ENCODE results near the gene AKR1B15. TPM values are rescaled to one million over a fixed set of nuclear protein-coding genes. Genes with fewer than 3 reads are reported as not detected.

Gene AKR1B15
- total RNA-seq, 1 experiment from 2014 or later, result not detected

GRCh38 chr7:134602881-134603451, 54.1 kb downstream of the AKR1B15 start:
- ATAC-seq, result no peak
- TF ChIP-seq TCF7L2 (IDR thresholded peaks at IDR 0.05; ENCODE audit: borderline replicate concordance, extremely low read depth, insufficient read depth, insufficient read length) (no peak), CEBPB (IDR thresholded peaks at IDR 0.05; ENCODE audit: low read depth) (no peak), ELF1 (IDR thresholded peaks at IDR 0.05; ENCODE audit: borderline replicate concordance, low read depth) (no peak), POLR2AphosphoS5 (IDR thresholded peaks at IDR 0.05; ENCODE audit: low read depth, low read length) (no peak), EZH2phosphoT487 (IDR thresholded peaks at IDR 0.05; ENCODE audit: borderline replicate concordance) (no peak), EZH2 (IDR thresholded peaks at IDR 0.05) (no peak), FOSL1 (IDR thresholded peaks at IDR 0.05; ENCODE audit: low read depth) (no peak), SRF (IDR thresholded peaks at IDR 0.05; ENCODE audit: low read depth) (no peak), SP1 (IDR thresholded peaks at IDR 0.05; ENCODE audit: low read depth) (no peak), JUND (IDR thresholded peaks at IDR 0.05) (no peak), POLR2A (IDR thresholded peaks at IDR 0.05; ENCODE audit: borderline replicate concordance, extremely low read depth, insufficient read depth, insufficient read length) (no peak), ZBTB33 (IDR thresholded peaks at IDR 0.05; ENCODE audit: extremely low read depth, insufficient replicate concordance, low read length) (no peak), RAD21 (IDR thresholded peaks at IDR 0.05; ENCODE audit: low read depth) (no peak), EGR1 (IDR thresholded peaks at IDR 0.05; ENCODE audit: low read depth) (no peak), CTCF (IDR thresholded peaks at IDR 0.05 in 2 of 3, conservative IDR thresholded peaks at IDR 0.05 in 1 of 3; ENCODE audit: borderline replicate concordance in 1 of 3, insufficient read depth in 1 of 3, low read depth in 2 of 3, low read length in 2 of 3) (no peak), YY1 (IDR thresholded peaks at IDR 0.05; ENCODE audit: extremely low read depth, insufficient replicate concordance, low read depth, low read length) (no peak), ATF3 (IDR thresholded peaks at IDR 0.05) (no peak)
- TF ChIP-seq, protein P1, sequence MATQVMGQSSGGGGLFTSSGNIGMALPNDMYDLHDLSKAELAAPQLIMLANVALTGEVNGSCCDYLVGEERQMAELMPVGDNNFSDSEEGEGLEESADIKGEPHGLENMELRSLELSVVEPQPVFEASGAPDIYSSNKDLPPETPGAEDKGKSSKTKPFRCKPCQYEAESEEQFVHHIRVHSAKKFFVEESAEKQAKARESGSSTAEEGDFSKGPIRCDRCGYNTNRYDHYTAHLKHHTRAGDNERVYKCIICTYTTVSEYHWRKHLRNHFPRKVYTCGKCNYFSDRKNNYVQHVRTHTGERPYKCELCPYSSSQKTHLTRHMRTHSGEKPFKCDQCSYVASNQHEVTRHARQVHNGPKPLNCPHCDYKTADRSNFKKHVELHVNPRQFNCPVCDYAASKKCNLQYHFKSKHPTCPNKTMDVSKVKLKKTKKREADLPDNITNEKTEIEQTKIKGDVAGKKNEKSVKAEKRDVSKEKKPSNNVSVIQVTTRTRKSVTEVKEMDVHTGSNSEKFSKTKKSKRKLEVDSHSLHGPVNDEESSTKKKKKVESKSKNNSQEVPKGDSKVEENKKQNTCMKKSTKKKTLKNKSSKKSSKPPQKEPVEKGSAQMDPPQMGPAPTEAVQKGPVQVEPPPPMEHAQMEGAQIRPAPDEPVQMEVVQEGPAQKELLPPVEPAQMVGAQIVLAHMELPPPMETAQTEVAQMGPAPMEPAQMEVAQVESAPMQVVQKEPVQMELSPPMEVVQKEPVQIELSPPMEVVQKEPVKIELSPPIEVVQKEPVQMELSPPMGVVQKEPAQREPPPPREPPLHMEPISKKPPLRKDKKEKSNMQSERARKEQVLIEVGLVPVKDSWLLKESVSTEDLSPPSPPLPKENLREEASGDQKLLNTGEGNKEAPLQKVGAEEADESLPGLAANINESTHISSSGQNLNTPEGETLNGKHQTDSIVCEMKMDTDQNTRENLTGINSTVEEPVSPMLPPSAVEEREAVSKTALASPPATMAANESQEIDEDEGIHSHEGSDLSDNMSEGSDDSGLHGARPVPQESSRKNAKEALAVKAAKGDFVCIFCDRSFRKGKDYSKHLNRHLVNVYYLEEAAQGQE (IDR thresholded peaks at IDR 0.05; ENCODE audit: low read depth), result no peak
- intact Hi-C loops (cut with micrococcal nuclease), result no loop called here
- BruUV-seq (replicated peaks), result no TSS peak
- DNase-seq (ENCODE audit: low read depth, low spot score), result no peak
- peaks cover 0 to 4% of the 10 kb centered on the region in 2 experiments; a peak in 1 of 4 replicates for H3K4me1 ChIP-seq (ENCODE audit: control insufficient read depth in 1 of 2, insufficient read depth in 2 of 2, low read length in 2 of 2)
- RAD21 ChIA-PET (ENCODE audit: low non-redundant PET in 1 of 2, low total read pairs in 2 of 2, uncharacterized antibody in 2 of 2, unreplicated experiment in 2 of 2), result no interaction called here
- no peaks in the 10 kb centered on the region for H4K20me1 ChIP-seq (ENCODE audit: insufficient read depth)
- H3K4me3 ChIP-seq (replicated peaks in 1 of 2; ENCODE audit: low read depth in 1 of 2, low read length in 2 of 2), result no peak overlapping the region
- H3K9ac ChIP-seq (ENCODE audit: low read length), result no peak overlapping the region
- CTCF ChIA-PET, result interaction anchor here (0.7 to 1.3 kb wide), 2 partner anchors 9 to 89 kb away, joined by 3 read pairs; no protein-coding TSS in a partner anchor
- no peaks in the 10 kb centered on the region for H3K9me3 ChIP-seq (ENCODE audit: control insufficient read depth in 1 of 2, insufficient read depth in 1 of 2, low read depth in 1 of 2, low read length in 2 of 2)
- peaks cover 5% of the 10 kb centered on the region; the same call in 1 of the 2 replicates for H3K27me3 ChIP-seq (ENCODE audit: insufficient read depth, low read length)
- no peak overlapping the region for H2AFZ ChIP-seq (ENCODE audit: low read depth, low read length, poor library complexity, severe bottlenecking)
- no peaks in the 10 kb centered on the region for H3K9me2 ChIP-seq (ENCODE audit: insufficient read depth)
- no peak overlapping the region for H3K4me2 ChIP-seq (ENCODE audit: low read length)
- no peaks in the 10 kb centered on the region for H3K79me2 ChIP-seq (ENCODE audit: insufficient read depth, low read length)
- no peaks in the 10 kb centered on the region for H3K36me3 ChIP-seq (ENCODE audit: control insufficient read depth in 1 of 2, insufficient read depth in 2 of 2, low read length in 2 of 2)
- H3K27ac ChIP-seq (ENCODE audit: low read depth, low read length), result no peak overlapping the region
- POLR2A ChIA-PET, result no interaction called here
